HEK293 (cell line): ENCODE measurements around the gene ANKRD9.

Experiments used
- CTCF ChIA-PET: fragments of 350-600 bp; formaldehyde crosslinking; extraction: SDS; loops from one replicate; lab custom pipeline; 2021; ENCODE audit warnings: antibody characterized with exemption; lab: Yijun Ruan, JAX
- POLR2A ChIA-PET: fragments of 300-600 bp; formaldehyde crosslinking; extraction: SDS; loops from one replicate; lab custom pipeline; 2020; ENCODE audit warnings: antibody characterized with exemption, inconsistent platforms; lab: Yijun Ruan, JAX
- H3K27ac ChIP-seq: fragments of 200-500 bp; sonication (Bioruptor generic); 2 replicates; pipeline ENCODE4 v1.5.1; 2014; ENCODE audit warnings: low read depth, low read length, control low read depth, inconsistent platforms; ENCODE audit errors: extremely low read depth
- H3K36me3 ChIP-seq, 2 experiments: fragments of 200-500 bp in 1 of 2; sonication (Bioruptor generic) in 1 of 2; 1 replicate in 1 of 2; 2 replicates in 1 of 2; pipeline ENCODE4 v1.5.1; 2014 to 2017; ENCODE audit warnings: inconsistent platforms in 2 of 2, low read length in 2 of 2; ENCODE audit not compliant: control insufficient read depth in 2 of 2, insufficient read depth in 1 of 2
- H3K4me1 ChIP-seq: fragments of 200-500 bp; sonication (Bioruptor generic); 2 replicates; pipeline ENCODE4 v1.5.1; 2014; ENCODE audit warnings: mild to moderate bottlenecking, low read length, inconsistent platforms; ENCODE audit not compliant: control insufficient read depth, insufficient read depth
- H3K4me3 ChIP-seq: 2 replicates; pipeline ENCODE4 v1.5.1; 2011; ENCODE audit warnings: low read depth, mild to moderate bottlenecking, control low read depth, low read length, moderate library complexity
- H3K9me3 ChIP-seq: fragments of 200-500 bp; sonication (Bioruptor generic); 2 replicates; pipeline ENCODE4 v1.5.1; 2014; ENCODE audit warnings: low read depth, low read length, inconsistent platforms; ENCODE audit not compliant: control insufficient read depth, insufficient read depth
- GLIS2 ChIP-seq: fragments of 450-650 bp; formaldehyde crosslinking; IDR thresholded peaks from 2 replicates; pipeline ENCODE4 v1.5.1; 2016; ENCODE audit warnings: missing biosample characterization, missing genetic modification characterization
- SCRT2 ChIP-seq: fragments of 450-650 bp; formaldehyde crosslinking; IDR thresholded peaks from 2 replicates; pipeline ENCODE4 v1.5.1; 2016; ENCODE audit warnings: missing biosample characterization, missing genetic modification characterization
- YY1 ChIP-seq: fragments of 450-650 bp; formaldehyde crosslinking; IDR thresholded peaks from 2 replicates; pipeline ENCODE4 v1.5.1; 2018; ENCODE audit warnings: missing biosample characterization, missing genetic modification characterization
- ZBTB21 ChIP-seq: fragments of 450-650 bp; formaldehyde crosslinking; IDR thresholded peaks from 2 replicates; pipeline ENCODE4 v1.5.1; 2017; ENCODE audit warnings: missing biosample characterization, missing genetic modification characterization
- ZBTB48 ChIP-seq: fragments of 450-650 bp; formaldehyde crosslinking; IDR thresholded peaks from 2 replicates; pipeline ENCODE4 v1.5.1; 2016; ENCODE audit warnings: missing biosample characterization, missing genetic modification characterization
- ZFP69B ChIP-seq: fragments of 450-650 bp; formaldehyde crosslinking; IDR thresholded peaks from 2 replicates; pipeline ENCODE4 v1.5.1; 2016; ENCODE audit warnings: missing biosample characterization, missing genetic modification characterization
- ZNF10 ChIP-seq: fragments of 450-650 bp; formaldehyde crosslinking; IDR thresholded peaks from 2 replicates; pipeline ENCODE4 v1.5.1; 2017; ENCODE audit warnings: missing biosample characterization, missing genetic modification characterization
- ZNF114 ChIP-seq: fragments of 450-650 bp; formaldehyde crosslinking; IDR thresholded peaks from 2 replicates; pipeline ENCODE4 v1.5.0; 2017; ENCODE audit warnings: missing biosample characterization, missing genetic modification characterization
- ZNF121 ChIP-seq: fragments of 450-650 bp; formaldehyde crosslinking; IDR thresholded peaks from 2 replicates; pipeline ENCODE4 v1.5.1; 2016; ENCODE audit warnings: missing biosample characterization, missing genetic modification characterization
- ZNF157 ChIP-seq: fragments of 450-650 bp; formaldehyde crosslinking; IDR thresholded peaks from 2 replicates; pipeline ENCODE4 v1.5.1; 2016; ENCODE audit warnings: missing biosample characterization, missing genetic modification characterization
- ZNF311 ChIP-seq: fragments of 450-650 bp; formaldehyde crosslinking; IDR thresholded peaks from 2 replicates; pipeline ENCODE4 v1.5.1; 2017; ENCODE audit warnings: missing biosample characterization, missing genetic modification characterization, borderline replicate concordance
- ZNF549 ChIP-seq: fragments of 450-650 bp; IDR thresholded peaks from 2 replicates; pipeline ENCODE4 v1.5.1; 2018; ENCODE audit warnings: missing biosample characterization, missing genetic modification characterization, mild to moderate bottlenecking, inconsistent platforms, moderate library complexity
- ZNF555 ChIP-seq: fragments of 450-650 bp; formaldehyde crosslinking; conservative IDR thresholded peaks from 2 replicates; pipeline ENCODE4 v1.5.1; 2017; ENCODE audit warnings: missing biosample characterization, mild to moderate bottlenecking, missing genetic modification characterization, inconsistent platforms
- ZNF600 ChIP-seq: fragments of 450-650 bp; formaldehyde crosslinking; IDR thresholded peaks from 2 replicates; pipeline ENCODE4 v1.5.1; 2016; ENCODE audit warnings: missing biosample characterization, missing genetic modification characterization
- ZNF677 ChIP-seq: fragments of 450-650 bp; IDR thresholded peaks from 2 replicates; pipeline ENCODE4 v1.5.0; 2018; ENCODE audit warnings: missing biosample characterization, mild to moderate bottlenecking, missing genetic modification characterization, moderate library complexity
- TF ChIP-seq, protein P1 (sequence below): fragments of 450-650 bp; formaldehyde crosslinking; IDR thresholded peaks from 2 replicates; pipeline ENCODE4 v1.5.1; 2016; ENCODE audit warnings: missing biosample characterization, missing genetic modification characterization
- TF ChIP-seq, protein P2 (sequence below): IDR thresholded peaks from 2 replicates; pipeline ENCODE4 v1.6.1; 2011; ENCODE audit warnings: mild to moderate bottlenecking, low read depth, low read length, borderline replicate concordance
- TF ChIP-seq, protein P3 (sequence below): sonication (generic); formaldehyde crosslinking; IDR thresholded peaks from 2 replicates; pipeline ENCODE4 v1.8.1; 2022; ENCODE audit warnings: mild to moderate bottlenecking, moderate library complexity, missing genetic modification reagents
- TF ChIP-seq, protein P4 (sequence below): fragments of 450-650 bp; formaldehyde crosslinking; IDR thresholded peaks from 2 replicates; pipeline ENCODE4 v1.5.1; 2016; ENCODE audit warnings: missing biosample characterization, missing genetic modification characterization
- TF ChIP-seq, protein P5 (sequence below): fragments of 450-650 bp; formaldehyde crosslinking; IDR thresholded peaks from 2 replicates; pipeline ENCODE4 v1.5.1; 2016; ENCODE audit warnings: missing biosample characterization, missing genetic modification characterization
- TF ChIP-seq, protein P6 (sequence below): fragments of 450-650 bp; formaldehyde crosslinking; IDR thresholded peaks from 2 replicates; pipeline ENCODE4 v1.5.1; 2016; ENCODE audit warnings: missing biosample characterization, missing genetic modification characterization

Gene ANKRD9

DNA sequence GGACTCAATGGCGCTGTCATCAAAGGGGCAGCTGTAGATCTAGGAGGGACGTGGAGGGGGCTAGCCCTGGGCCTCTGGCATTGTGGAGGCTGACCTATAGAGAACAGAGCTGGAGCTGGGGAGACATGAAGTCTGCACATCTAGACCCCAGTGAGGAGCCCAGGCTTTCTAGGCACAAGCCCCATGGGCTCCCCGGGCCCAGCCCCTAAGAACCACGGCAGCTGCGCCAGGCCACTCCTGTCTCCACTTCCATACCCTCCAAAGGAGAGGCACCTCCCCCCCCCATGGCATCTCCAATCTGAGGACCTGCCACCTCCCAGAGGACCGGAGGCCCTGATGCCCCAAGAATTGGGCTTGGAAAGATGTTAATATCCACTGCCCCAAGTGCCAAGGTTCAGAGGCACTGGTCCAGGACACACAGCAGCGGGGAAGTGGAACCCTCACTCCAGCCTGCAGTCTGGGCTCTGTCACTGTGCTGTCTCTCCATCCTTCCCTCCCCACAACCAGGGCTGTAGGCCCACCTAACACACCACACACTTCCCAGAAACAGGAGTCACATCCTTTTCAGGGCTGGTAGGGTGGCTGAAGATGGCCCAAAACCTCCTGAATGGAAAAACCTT, 4.5 kb downstream of the ANKRD9 start:
- Histone ChIP-seq H3K36me3 (peaks cover 0 to 38% of the 10 kb centered on the region in 2 experiments; a peak in 1 of 3 replicates), H3K9me3 (no peaks in the 10 kb centered on the region), H3K4me3 (no peak overlapping the region), H3K4me1 (no peaks in the 10 kb centered on the region; the same call in 1 of the 2 replicates), H3K27ac (no peak overlapping the region)
- ChIA-PET CTCF (no interaction called here), POLR2A (interaction anchor here (0.6 kb wide), 1 partner anchor 887 kb away, joined by 3 read pairs; no protein-coding TSS in a partner anchor)
- TF ChIP-seq ZNF600 (peak; percentile 39; the same call in 1 of the 2 replicates), ZFP69B (tag by site-specific recombination) (0 out of 2 replicates have a peak, but pooled peaks have one; percentile 7), ZNF555 (no peak)

DNA sequence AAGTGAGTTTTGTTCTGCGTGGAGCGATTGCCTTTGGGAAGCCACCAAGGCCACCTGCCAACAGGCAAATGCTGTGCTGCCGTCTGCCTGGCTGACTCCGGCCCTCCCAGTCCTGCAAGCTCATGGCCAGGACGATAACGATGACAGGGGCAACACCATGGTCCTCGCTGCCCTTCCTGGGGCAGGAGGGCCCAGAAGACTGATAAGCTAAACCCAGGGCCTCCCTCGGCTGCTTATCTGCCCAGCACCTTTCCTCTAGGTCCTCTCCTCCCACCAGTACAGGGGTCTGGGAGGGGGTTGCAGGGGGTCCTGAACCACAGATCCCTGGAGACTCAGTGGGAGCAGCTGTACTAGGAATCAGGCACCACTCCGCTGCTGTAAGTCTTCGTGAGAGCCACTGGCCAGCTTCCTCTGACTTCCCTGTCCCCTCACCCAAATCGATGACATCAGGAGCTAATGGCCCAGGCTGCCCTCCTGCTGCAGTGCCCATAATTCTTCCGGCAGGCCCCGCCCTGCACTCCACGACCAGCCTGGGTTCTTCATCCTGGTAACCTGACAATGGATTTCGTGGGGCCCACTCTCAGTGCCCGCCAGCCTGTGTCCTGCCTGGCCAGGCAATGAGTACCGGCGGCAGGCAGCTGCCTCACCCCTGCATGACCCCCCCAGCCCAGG, 5.1 kb downstream of the ANKRD9 start:
- no peaks in the 10 kb centered on the region for H3K9me3 ChIP-seq
- H3K27ac ChIP-seq: no peak overlapping the region
- POLR2A ChIA-PET: no interaction called here
- CTCF ChIA-PET: no interaction called here
- H3K4me3 ChIP-seq: no peak overlapping the region
- H3K4me1 ChIP-seq: no peaks in the 10 kb centered on the region
- peaks cover 0 to 40% of the 10 kb centered on the region in 2 experiments; a peak in 1 of 3 replicates for H3K36me3 ChIP-seq
- TF ChIP-seq, protein P1, sequence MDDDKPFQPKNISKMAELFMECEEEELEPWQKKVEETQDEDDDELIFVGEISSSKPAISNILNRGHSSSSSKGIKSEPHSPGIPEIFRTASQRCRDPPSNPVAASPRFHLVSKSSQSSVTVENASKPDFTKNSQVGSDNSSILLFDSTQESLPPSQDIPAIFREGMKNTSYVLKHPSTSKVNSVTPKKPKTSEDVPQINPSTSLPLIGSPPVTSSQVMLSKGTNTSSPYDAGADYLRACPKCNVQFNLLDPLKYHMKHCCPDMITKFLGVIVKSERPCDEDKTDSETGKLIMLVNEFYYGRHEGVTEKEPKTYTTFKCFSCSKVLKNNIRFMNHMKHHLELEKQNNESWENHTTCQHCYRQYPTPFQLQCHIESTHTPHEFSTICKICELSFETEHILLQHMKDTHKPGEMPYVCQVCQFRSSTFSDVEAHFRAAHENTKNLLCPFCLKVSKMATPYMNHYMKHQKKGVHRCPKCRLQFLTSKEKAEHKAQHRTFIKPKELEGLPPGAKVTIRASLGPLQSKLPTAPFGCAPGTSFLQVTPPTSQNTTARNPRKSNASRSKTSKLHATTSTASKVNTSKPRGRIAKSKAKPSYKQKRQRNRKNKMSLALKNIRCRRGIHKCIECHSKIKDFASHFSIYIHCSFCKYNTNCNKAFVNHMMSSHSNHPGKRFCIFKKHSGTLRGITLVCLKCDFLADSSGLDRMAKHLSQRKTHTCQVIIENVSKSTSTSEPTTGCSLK (tag by site-specific recombination): no peak
- no peak for TF ChIP-seq ZNF311
- TF ChIP-seq, protein P2, sequence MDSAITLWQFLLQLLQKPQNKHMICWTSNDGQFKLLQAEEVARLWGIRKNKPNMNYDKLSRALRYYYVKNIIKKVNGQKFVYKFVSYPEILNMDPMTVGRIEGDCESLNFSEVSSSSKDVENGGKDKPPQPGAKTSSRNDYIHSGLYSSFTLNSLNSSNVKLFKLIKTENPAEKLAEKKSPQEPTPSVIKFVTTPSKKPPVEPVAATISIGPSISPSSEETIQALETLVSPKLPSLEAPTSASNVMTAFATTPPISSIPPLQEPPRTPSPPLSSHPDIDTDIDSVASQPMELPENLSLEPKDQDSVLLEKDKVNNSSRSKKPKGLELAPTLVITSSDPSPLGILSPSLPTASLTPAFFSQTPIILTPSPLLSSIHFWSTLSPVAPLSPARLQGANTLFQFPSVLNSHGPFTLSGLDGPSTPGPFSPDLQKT: no peak
- no peak for TF ChIP-seq ZNF121 (tag by site-specific recombination)
- TF ChIP-seq ZNF677 (tag by site-specific recombination): no peak
- TF ChIP-seq, protein P3, sequence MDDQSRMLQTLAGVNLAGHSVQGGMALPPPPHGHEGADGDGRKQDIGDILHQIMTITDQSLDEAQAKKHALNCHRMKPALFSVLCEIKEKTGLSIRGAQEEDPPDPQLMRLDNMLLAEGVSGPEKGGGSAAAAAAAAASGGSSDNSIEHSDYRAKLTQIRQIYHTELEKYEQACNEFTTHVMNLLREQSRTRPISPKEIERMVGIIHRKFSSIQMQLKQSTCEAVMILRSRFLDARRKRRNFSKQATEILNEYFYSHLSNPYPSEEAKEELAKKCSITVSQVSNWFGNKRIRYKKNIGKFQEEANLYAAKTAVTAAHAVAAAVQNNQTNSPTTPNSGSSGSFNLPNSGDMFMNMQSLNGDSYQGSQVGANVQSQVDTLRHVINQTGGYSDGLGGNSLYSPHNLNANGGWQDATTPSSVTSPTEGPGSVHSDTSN: no peak
- TF ChIP-seq, protein P4, sequence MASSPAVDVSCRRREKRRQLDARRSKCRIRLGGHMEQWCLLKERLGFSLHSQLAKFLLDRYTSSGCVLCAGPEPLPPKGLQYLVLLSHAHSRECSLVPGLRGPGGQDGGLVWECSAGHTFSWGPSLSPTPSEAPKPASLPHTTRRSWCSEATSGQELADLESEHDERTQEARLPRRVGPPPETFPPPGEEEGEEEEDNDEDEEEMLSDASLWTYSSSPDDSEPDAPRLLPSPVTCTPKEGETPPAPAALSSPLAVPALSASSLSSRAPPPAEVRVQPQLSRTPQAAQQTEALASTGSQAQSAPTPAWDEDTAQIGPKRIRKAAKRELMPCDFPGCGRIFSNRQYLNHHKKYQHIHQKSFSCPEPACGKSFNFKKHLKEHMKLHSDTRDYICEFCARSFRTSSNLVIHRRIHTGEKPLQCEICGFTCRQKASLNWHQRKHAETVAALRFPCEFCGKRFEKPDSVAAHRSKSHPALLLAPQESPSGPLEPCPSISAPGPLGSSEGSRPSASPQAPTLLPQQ (tag by site-specific recombination): peak; percentile 93
- TF ChIP-seq, protein P5, sequence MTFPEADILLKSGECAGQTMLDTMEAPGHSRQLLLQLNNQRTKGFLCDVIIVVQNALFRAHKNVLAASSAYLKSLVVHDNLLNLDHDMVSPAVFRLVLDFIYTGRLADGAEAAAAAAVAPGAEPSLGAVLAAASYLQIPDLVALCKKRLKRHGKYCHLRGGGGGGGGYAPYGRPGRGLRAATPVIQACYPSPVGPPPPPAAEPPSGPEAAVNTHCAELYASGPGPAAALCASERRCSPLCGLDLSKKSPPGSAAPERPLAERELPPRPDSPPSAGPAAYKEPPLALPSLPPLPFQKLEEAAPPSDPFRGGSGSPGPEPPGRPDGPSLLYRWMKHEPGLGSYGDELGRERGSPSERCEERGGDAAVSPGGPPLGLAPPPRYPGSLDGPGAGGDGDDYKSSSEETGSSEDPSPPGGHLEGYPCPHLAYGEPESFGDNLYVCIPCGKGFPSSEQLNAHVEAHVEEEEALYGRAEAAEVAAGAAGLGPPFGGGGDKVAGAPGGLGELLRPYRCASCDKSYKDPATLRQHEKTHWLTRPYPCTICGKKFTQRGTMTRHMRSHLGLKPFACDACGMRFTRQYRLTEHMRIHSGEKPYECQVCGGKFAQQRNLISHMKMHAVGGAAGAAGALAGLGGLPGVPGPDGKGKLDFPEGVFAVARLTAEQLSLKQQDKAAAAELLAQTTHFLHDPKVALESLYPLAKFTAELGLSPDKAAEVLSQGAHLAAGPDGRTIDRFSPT: no peak
- no peak for TF ChIP-seq ZNF157 (tag by site-specific recombination)
- no peak for TF ChIP-seq ZBTB48 (tag by site-specific recombination)
- TF ChIP-seq ZNF114 (tag by site-specific recombination): no peak
- TF ChIP-seq, protein P6, sequence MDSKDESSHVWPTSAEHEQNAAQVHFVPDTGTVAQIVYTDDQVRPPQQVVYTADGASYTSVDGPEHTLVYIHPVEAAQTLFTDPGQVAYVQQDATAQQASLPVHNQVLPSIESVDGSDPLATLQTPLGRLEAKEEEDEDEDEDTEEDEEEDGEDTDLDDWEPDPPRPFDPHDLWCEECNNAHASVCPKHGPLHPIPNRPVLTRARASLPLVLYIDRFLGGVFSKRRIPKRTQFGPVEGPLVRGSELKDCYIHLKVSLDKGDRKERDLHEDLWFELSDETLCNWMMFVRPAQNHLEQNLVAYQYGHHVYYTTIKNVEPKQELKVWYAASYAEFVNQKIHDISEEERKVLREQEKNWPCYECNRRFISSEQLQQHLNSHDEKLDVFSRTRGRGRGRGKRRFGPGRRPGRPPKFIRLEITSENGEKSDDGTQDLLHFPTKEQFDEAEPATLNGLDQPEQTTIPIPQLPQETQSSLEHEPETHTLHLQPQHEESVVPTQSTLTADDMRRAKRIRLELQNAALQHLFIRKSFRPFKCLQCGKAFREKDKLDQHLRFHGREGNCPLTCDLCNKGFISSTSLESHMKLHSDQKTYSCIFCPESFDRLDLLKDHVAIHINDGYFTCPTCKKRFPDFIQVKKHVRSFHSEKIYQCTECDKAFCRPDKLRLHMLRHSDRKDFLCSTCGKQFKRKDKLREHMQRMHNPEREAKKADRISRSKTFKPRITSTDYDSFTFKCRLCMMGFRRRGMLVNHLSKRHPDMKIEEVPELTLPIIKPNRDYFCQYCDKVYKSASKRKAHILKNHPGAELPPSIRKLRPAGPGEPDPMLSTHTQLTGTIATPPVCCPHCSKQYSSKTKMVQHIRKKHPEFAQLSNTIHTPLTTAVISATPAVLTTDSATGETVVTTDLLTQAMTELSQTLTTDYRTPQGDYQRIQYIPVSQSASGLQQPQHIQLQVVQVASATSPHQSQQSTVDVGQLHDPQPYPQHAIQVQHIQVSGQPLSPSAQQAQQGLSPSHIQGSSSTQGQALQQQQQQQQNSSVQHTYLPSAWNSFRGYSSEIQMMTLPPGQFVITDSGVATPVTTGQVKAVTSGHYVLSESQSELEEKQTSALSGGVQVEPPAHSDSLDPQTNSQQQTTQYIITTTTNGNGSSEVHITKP (tag by site-specific recombination): no peak
- no peak for TF ChIP-seq ZBTB21
- TF ChIP-seq SCRT2: no peak
- no peak for TF ChIP-seq ZNF549 (tag by site-specific recombination)
- TF ChIP-seq GLIS2 (tag by site-specific recombination): 0 out of 2 replicates have a peak, but pooled peaks have one; percentile 38
- no peak for TF ChIP-seq YY1 (tag by site-specific recombination)
- no peak for TF ChIP-seq ZNF10 (tag by site-specific recombination)
